Spleen (tissue), 7 donors: ENCODE measurements around the gene SPN.

ENCODE experiments used
- CTCF ChIP-seq, 11 experiments: fragments of 200-600 bp in 7 of 11; fragments of 450-650 bp in 4 of 11; sonication (generic) in 4 of 11; IDR thresholded peaks in 8 of 11; conservative IDR thresholded peaks in 3 of 11; 1 replicate in 7 of 11; 2 replicates in 4 of 11; pipeline versions ENCODE4 v1.4.0 to v1.8.0; 2016 to 2021; ENCODE audit warnings: antibody characterized with exemption in 11 of 11, inconsistent platforms in 4 of 11, mild to moderate bottlenecking in 1 of 11
- POLR2AphosphoS5 ChIP-seq, 3 donors: sonication (generic); formaldehyde crosslinking; IDR thresholded peaks; one replicate each; pipeline ENCODE4 v1.5.1; 2017; ENCODE audit warnings: antibody characterized with exemption in 3 of 3
- donor health status: DM: no; HTN: no; CAD: no; lungs with moderate emphysema.
- donor health status: DM: no; HTN: no; CAD: no.
- donor health status: DM: no; HTN: no; CAD: no.

- TF ChIP-seq CTCF (IDR thresholded peaks at IDR 0.05 in 8 of 11, conservative IDR thresholded peaks at IDR 0.05 in 3 of 11) (peak in 1 of 11 experiments; percentile 12), POLR2AphosphoS5 (IDR thresholded peaks at IDR 0.05) (peak; percentile 88 to 93 (median 91))
Measured at GRCh38 chr16:29613307-29614057, 49.6 kb upstream of the SPN start.
